Kasumi-1 (cell line): ENCODE measurements around the gene CLCN7.

Experiments
- DNase-seq, 2 experiments: peaks; one replicate each; lab custom pipeline; 2025; lab: John Stamatoyannopoulos, UW

The CLCN7 gene

DNA sequence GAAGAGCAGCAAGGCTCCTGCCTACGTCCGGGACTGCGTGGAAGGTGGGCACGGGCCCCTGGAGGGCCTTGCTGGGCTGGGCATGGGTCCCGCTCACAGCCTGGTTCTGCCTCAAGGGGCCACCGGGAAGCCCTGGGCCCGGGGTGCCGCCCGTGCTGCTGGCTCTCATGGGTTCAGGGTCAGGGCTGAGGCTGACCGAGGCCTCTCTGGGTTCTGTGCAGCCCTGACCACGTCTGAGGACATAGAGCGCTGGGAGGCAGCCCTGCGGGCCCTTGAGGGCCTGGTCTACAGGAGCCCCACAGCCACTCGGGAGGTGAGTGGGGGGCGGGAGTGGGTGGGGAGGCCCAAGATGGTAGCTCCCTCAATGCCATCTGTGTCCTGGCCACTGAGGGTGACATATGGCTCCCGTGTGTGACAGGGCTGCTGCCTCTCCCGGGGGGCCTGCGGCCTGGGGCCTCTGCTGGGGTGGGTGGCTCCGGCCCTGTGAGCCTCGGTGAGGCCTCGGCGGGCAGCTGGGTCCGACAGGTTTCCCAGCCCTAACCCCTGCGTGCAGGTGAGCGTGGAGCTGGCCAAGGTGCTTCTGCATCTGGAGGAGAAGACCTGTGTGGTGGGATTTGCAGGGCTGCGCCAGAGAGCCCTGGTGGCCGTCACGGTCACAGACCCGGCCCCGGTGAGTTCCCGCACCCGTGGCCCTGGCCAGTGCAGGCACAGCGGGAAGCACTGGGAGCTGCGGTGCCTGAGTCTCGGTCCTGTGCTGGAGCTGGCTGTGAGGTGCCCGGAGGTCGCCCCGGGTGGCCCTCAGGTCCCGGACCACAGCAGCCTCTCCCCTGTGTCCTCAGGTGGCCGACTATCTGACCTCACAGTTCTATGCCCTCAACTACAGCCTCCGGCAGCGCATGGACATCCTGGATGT, 27.5 kb upstream of the CLCN7 start:
- DNase-seq = no peak

DNA sequence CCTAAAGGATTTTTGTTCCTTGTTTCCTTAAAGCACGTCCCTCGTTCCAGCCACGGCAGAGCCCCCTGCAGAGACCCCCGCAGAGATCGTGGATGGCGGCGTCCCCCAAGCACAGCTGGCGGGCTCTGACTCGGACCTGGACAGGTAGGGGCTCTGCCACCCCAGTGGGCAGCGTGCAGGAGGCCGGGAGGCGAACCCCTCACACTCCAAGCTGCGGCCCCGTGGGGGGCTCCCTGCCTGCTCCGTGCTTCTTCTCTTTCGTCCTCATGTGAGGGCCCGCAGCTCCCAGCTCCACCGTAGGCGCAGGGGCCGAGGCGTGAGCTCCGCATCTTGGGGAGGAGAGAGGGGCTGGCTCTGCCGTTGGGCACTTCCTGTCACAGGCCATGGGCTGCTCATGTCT, 26.8 kb upstream of the CLCN7 start:
- no peak for DNase-seq

DNA sequence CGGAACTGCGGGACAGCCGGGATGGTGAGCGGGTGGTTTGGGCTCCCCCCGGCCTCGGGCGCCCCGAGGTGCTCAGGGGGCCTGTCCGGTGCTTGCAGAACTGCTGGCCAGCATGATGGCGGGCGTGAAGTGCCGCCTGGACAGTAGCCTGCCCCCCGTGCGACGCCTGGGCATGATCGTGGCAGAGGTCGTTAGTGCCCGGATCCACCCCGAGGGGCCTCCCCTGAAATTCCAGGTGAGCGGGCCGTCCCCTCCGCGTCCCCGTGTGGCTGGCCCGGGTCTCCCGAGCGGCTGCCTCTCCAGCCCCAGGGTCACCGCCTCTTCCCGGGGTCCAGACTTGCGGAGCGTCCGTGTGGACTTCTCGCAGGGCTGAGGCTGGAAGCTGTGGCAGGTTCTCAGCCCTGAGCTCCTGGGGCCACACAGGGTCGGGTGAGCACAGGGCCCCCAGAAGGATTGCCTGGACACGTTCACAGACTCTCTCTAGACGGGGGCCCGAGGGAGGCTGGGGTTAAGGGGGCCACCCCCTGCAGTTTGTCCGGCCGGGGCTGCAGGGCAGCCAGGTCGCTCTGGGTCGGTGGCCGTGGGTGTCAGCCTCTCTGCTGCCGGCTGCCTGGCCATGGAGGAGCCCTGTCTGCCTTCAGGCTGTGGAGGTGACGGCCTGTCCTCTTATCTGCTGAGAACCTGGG, 25.8 kb upstream of the CLCN7 start:
- DNase-seq = no peak

DNA sequence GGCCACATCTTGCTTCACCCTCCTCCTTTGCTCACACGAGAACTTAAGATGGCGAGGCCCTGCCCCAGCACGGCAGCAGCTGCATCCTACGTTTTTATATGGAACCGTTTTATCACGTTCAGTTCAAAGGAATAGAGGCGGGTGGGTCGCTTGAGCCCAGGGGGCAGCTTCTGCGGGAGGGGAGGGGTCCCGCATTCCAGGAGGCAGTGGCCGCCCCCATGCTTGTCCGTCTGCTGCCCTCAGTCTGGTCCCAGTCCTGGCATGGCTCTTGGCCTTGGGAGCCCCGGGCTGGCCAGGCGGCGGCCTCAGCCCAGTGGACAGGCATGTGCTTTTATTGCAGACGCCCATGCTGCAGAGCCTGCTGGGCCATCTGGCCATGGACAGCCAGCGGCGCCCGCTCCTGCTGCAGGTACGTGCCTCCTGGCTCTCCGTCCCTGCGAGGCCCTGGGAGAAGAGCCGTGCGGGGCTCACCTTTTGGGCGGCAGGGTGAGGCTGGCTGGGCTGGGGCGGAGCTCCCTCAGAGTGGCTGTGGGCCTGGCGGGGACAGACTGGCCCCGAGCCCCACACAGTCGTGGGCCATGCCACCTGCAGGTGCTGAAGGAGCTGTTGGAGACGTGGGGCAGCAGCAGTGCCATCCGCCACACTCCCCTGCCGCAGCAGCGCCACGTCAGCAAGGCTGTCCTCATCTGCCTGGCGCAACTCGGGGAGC, 25.1 kb upstream of the CLCN7 start:
- DNase-seq = no peak

DNA sequence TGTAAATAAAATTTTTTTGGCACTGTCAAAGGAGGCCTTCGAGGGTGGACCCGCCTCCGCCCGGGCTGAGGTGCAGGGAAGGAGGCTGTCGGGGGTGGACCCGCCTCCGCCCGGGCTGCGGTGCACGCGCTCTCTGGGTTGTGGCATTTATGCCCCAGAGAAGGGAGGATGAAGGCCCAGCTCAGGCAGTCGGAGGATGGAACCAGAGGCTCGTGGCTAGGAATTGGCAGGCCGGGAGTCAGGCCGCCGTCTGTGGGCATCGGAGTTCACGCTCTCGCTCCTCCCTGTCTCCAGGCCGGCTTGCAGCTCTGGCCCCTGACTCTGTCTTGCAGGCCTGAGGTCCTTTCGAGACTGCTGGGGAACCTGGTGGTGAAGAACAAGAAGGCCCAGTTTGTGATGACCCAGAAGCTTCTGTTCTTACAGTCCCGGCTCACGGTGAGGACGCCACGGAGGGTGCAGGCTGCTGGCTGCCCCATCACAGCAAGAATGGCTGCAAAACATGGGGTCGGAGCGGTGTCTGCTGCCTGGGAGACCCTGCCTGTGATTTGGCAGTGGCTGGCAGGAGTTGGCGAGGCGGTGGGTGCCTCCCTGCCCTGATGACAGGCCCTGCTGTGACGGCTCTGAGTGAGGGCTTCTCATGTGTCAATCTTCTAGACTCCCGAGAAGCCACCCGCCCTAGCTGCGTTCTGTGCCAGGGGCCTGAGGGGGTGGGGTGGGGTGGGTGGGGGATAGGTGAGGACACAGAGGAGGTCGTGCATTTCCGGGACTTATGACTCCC, 24.3 kb upstream of the CLCN7 start:
- DNase-seq = no peak

DNA sequence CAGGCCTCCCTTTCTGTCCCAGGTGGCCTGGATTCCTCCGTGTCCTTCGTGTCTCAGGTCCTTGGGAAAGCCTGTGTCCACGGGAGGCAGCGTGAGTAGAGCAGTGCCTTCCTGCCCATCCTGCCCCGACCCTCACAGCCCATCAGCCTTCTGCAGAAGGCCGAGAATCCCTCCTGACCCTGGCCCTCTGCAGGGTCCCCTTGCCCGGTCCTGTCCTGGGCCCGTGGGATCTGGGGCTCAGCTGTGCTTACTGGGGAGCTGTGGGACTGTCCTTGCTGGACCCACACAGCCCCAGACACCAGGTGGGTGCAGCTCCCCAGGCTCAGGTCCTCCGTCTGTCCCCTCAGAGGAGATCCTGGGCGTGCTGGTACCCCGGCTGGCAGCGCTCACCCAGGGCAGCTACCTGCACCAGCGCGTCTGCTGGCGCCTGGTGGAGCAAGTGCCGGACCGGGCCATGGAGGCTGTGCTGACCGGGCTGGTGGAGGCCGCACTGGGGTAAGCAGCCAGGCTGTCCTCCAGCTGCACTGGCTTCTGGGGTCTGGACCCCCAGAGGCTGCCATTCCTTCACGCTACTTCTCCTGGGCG, 22.3 kb upstream of the CLCN7 start:
- DNase-seq = no peak

DNA sequence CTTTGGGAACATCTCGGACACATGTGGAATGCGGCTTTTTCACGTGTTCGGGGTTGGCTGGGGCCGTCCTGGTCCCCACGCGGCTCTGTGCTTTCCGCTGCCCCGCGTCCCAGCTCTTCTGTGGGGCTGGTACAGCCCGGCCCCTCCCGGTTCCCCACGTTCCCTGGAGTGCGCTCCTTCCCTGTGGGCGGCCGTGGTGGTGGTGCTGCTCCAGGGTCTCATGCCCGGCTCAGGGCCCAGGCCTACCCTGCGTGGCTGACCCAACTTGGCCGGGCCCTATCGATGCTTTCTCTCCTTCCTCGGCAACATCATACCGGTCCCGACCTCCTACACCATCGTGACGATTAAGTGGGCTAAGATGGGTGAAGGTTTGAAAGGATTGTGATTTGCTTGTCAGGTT, 21.6 kb upstream of the CLCN7 start:
- DNase-seq = no peak

DNA sequence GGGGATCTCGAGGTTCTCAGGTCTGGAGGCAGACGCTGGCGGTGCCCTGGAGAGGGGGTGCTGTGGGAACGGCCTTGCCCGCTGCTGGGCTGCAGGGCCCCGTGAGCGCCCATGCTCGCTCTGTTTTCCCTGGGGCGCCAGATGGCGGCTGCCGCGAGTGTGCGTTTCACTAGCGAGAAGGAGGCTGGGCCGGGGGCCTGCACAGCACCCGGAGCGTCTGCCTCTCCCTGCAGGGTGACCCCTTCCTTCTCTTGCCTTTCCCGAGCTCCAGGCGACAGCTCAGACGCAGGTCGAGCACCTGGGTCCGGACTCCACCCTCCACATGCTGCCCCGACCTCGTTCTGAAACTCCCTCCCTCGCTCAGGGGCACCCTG, 21.0 kb upstream of the CLCN7 start:
- no peak for DNase-seq

DNA sequence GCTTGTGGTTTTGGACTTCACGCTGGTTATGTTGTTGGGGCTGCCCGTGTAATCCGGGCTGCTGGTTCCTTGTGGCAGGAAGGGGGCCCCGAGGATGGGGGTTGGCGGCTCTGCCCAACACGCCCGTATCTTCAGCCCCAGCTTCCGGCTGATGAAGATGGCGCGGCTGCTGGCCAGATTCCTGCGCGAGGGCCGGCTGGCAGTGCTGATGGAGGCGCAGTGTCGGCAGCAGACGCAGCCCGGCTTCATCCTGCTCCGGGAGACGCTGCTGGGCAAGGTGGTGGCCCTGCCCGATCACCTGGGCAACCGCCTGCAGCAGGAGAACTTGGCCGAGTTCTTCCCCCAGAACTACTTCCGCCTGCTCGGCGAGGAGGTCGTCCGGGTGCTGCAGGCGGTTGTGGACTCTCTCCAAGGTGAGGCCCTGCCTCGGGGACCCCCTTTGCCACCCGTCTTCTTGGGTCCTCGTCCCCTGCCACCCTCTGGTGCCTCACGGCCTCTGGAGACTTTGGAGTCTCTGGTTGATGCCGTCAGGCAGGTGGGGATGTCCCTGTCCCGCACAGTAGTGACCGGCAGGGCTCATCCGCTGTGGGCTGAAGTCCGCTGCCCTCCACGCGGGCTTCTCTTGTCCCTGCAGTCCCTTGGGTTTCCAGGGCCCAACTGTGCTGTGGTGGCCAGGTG, 20.5 kb upstream of the CLCN7 start:
- DNase-seq = no peak

DNA sequence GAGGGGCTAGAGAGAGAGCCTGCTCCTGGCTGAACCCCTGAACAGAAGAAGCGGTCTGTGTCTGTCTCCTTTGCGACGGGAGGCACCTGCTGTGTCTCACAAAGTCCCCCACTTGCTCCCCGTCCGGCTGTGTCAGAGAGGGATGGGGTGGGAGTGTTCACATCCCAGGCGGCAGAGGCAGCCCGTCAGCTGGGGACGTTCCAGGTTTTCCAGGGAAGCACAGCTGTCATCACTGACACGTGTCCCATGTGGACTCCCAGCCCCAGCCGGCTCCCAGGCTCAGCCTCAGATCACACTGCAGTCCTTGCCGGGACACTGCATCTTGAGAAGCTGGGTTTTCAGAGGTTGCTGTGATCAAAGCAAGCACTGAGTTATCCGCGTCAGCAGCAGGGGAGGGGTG, 19.9 kb upstream of the CLCN7 start:
- DNase-seq = no peak

DNA sequence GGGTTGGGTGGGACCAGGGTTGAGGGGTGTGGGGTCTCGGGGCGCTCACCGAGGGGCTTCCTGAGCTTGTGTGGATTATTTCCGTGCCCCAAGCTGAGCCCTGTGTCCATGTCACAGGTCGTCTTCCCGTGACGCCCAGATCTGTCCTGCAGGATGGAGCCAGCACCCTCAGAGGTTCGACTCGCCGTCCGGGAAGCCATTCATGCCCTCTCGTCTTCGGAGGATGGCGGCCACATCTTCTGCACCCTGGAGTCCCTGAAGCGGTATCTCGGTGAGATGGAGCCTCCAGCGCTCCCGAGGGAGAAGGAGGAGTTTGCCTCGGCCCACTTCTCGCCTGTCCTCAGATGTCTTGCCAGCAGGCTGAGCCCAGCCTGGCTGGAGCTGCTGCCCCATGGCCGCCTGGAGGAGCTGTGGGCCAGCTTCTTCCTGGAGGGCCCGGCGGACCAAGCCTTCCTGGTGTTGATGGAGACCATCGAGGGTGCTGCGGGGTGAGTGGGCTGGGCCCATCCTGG, 19.4 kb upstream of the CLCN7 start:
- no peak for DNase-seq

DNA sequence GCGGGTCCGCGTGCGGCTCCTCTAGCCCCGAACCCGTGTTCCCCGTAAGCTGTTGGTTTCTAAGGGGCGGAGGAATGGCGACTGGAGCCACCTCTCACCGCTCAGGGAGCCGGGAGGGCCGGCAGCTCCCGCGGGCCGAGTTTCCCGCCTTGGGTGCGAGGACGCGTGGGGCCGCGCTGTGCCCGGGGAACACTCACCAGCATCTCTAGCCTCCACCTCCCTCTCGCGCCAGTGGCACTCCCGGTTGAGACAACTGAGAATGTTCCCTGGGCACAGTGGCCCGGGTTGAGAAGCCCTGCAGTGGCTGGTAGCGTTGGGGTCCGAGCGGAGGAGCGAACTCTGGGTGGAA, 18.9 kb upstream of the CLCN7 start:
- DNase-seq = no peak

DNA sequence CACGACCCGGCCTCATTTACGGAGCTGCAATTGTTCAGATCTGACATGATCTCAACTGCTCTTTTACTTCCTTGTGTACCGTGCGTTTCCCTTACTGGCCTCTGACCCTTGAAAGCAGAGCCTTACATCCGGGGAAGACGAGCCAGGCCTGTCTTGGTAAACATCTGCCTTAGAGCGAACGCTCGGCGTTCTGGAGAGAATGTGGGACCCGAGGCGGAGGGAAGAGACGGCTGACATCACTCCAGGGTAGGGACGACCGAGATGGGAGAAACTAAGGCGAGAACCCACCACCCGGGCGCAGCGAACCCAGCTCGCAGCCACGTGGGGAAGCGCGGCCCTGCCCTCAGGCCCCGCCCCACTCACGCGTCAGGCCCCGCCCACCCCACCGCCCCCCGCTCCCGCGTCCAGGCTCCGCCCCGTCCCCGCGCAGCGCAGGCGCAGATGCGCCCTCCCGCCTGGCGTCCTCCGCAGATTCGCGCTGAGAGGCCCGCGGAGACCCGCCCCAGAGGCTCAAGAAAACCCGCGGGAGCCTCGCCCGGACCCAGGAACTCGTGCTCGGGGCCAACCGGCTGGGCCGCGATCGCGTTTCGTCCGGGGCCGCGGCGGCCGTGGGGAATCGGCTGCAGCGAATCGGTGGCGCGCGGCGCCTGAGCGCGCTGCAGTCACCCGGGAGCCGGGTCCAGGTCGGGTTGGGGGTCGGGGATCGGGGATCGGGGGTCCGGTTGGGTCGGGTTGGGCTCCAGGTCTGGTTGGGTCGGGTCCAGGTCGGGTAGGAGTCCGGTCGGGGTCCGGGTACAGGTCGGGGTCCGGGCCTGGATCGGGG, 18.3 kb upstream of the CLCN7 start, which contains the start of gene TELO2:
TELO2 (plus strand) TSS at position 438 of the 823 bp plus-strand sequence. CDS start 922 bp downstream, outside the sequence.
- peak; percentile 37 to 44 for DNase-seq

DNA sequence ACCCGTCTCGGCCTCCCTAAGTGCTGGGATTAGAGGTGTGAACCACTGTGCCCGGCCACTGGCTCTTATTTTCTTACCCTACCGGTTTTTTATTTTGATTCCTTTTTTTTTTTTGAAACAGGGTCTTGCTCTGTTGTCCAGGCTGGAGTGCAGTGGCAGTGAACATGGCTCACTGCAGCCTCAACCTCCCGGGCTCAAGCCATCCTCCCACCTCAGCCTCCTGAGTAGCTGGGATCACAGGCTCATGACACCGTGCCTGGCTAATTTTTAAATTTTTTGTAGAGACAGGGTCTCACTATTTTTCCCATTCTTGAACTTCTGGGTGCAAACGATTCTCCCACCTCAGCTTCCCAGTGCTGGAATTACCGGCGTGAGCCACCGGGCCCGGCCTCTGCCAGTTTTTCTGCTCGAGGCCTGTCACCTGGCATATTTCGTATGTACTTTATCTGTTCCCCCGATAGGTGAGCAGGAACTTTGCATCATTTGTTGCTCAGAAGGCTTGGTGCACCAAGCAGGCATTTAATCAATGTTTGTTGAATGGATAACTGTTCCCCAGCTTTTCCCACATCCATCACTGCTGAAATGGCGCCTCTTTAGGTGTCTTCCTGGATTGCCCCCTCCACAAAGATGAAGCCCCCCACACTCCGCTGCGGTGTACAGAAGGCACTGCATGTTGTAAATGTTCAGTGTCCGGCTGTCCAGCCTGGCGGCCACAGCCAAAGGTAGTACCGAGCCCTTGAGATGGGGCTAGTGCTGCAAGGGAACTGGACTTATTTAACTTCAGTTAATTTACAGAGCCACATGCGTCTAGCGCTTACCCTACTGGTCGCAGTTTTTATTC, 17.5 kb upstream of the CLCN7 start:
- no peak for DNase-seq

DNA sequence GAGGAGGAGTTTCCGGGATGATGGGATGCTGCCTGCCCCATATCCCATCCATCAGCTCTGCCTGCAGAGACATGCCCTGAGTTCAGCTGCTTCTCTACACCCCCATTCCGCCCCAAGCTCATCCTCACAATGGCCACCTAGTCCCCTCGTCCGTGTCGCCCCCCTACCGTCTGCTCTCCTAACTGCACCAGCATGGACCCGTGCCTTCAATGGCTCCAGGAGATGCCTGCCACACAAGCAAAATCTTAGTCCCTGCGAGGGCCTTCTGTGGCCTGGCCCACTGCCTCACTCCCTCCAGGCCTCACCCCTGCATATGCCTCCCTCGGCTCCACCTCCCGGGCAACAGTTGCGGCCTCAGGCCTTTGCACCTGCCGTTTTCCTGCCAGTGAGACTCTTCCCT, 16.5 kb upstream of the CLCN7 start:
- peak; percentile 13 to 35 for DNase-seq

DNA sequence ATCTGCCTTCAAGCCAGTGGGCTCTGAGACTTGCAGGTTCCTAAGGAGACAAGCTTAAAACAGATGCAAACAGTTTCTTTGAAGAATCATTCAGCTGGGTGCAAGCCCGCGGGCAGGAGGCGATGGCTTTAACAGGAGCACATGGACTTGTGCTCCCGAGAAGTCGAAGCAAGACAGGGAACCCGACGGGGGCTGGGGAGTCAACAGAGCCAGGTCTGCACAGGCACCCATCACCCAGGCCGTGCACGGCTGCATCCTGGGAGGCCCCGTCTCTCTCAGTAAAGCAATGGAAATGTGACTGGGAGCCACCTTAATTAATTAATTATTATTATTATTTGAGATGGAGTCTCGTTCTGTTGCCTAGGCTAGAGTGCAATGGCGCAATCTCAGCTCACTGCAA, 14.2 kb upstream of the CLCN7 start:
- DNase-seq = no peak

DNA sequence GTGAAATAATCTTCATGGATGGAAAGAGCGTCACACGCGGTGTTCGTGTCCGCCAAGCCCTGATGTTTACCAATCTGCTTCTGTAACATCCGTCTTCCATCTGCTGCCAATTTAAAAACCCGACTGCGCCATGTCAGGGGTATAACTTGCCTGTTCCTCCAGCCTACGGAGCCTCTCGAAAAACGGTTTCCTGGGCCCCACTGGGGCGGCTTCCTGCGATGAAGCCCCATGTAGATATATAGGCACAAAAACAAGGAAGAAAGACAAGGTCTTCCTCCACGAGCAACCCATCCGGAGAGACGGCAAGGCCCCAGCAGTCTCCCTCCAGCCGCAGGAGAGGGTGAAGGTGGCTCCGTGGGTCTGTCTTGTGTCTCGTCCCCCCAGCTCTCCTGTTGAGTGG, 13.8 kb upstream of the CLCN7 start, which contains the start of gene PTX4:
PTX4 (minus strand) TSS at position 326 of the 400 bp plus-strand sequence; CDS start at position 291, 35 bp downstream.
- DNase-seq = no peak

DNA sequence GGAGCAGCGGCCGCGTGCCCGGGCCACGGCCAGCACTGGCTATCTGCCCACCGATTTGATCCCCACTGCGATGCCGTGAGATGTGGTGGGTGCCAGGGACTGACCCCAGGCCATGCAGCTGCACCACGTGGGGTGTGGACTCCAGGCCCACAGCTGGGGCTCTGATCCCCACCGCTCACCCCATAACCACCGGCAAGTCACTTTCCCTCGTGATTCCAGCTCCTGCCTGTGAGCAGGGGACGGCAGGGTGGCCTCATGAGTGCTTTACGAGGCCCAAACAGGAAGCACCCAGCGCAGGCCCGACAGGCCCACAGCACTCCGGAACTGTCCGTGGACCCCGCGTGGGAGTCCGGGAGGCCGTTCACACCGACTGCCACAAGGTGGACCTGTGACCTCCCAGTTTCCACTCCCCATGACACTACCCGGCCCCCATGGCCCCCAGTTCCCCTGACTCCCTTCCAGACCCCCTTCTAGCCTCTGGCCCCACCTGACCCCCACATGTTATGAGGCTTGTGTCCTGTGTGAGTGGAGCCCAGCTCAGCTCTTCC, 13.3 kb upstream of the CLCN7 start:
- DNase-seq = no peak
